Activated T-cell treated with anti-CD3 and anti-CD28 coated beads, Interleukin-2, amount 50 U/mL, for 1 hour (primary cell): ENCODE results near the gene ASCL2.

Experiments
- DNase-seq: peaks from one replicate; pipeline ENCODE4 v3.0.0-alpha.2; 2020

Gene ASCL2

GRCh38 chr11:2271327-2272227 is 1.2 kb upstream of the ASCL2 start:
- no peak for DNase-seq

GRCh38 chr11:2271077-2271326 is 614 bp upstream of the ASCL2 start:
- peak; percentile 57 for DNase-seq

- peak; percentile 58 for DNase-seq
Observed at GRCh38 chr11:2269601-2270321, 627 bp downstream of the ASCL2 start.

- DNase-seq = peak; percentile 67
Observed at GRCh38 chr11:2268729-2269600, 1.4 kb downstream of the ASCL2 start.

GRCh38 chr11:2267851-2268728 is 2.3 kb downstream of the ASCL2 start:
- DNase-seq = no peak

- DNase-seq = no peak
Observed at GRCh38 chr11:2267306-2267850, 3.0 kb downstream of the ASCL2 start.

- no peak for DNase-seq
Observed at GRCh38 chr11:2266586-2267305, 3.6 kb downstream of the ASCL2 start.

- DNase-seq = no peak
Observed at GRCh38 chr11:2265854-2266585, 4.4 kb downstream of the ASCL2 start.

- no peak for DNase-seq
Observed at GRCh38 chr11:2265396-2265795, 5.0 kb downstream of the ASCL2 start.

- DNase-seq = no peak
Observed at GRCh38 chr11:2264366-2265053, 5.9 kb downstream of the ASCL2 start.

- no peak for DNase-seq
Observed at GRCh38 chr11:2263724-2264360, 6.5 kb downstream of the ASCL2 start.

GRCh38 chr11:2263071-2263565 is 7.3 kb downstream of the ASCL2 start:
- DNase-seq = no peak

- DNase-seq = no peak
Observed at GRCh38 chr11:2262301-2263070, 7.9 kb downstream of the ASCL2 start.

- no peak for DNase-seq
Observed at GRCh38 chr11:2261436-2262230, 8.8 kb downstream of the ASCL2 start.

- DNase-seq = no peak
Observed at GRCh38 chr11:2260491-2261364, 9.7 kb downstream of the ASCL2 start.

GRCh38 chr11:2259897-2260451 is 10.4 kb downstream of the ASCL2 start:
- no peak for DNase-seq
